Activated T-cell treated with anti-CD3 and anti-CD28 coated beads, Interleukin-2, amount 50 U/mL, for 24 hours (primary cell): Measurements from ENCODE around the gene ELMO1.

Experiments
- DNase-seq: peaks from one replicate; pipeline ENCODE4 v3.0.0-alpha.2; 2020
- H3K27ac Mint-ChIP-seq: 2 replicates; pipeline ENCODE4 v1.8.0; 2020; ENCODE audit warnings: mild to moderate bottlenecking, mixed read lengths
- H3K27me3 Mint-ChIP-seq: 2 replicates; pipeline ENCODE4 v1.8.0; 2020; ENCODE audit warnings: mixed read lengths
- H3K36me3 Mint-ChIP-seq: 2 replicates; pipeline ENCODE4 v1.8.0; 2020; ENCODE audit warnings: low read depth, mixed read lengths
- H3K4me1 Mint-ChIP-seq: 2 replicates; pipeline ENCODE4 v1.8.0; 2020; ENCODE audit warnings: low read depth, mixed read lengths
- H3K4me3 Mint-ChIP-seq: 2 replicates; pipeline ENCODE4 v1.8.0; 2020; ENCODE audit warnings: mild to moderate bottlenecking, moderate library complexity, mixed read lengths
- H3K9me3 Mint-ChIP-seq: 2 replicates; pipeline ENCODE4 v1.8.0; 2020; ENCODE audit warnings: mixed read lengths

The ELMO1 gene

GRCh38 chr7:36910859-36911258 lies 537.8 kb downstream of the ELMO1 start:
- H3K4me3 Mint-ChIP-seq, result no peak overlapping the region
- DNase-seq, result no peak
- H3K27me3 Mint-ChIP-seq, result no peaks in the 10 kb centered on the region
- no peak overlapping the region for H3K27ac Mint-ChIP-seq
- H3K4me1 Mint-ChIP-seq, result peaks cover 3% of the 10 kb centered on the region
- peaks cover 2% of the 10 kb centered on the region for H3K9me3 Mint-ChIP-seq
- peaks cover 70% of the 10 kb centered on the region for H3K36me3 Mint-ChIP-seq

- no peak overlapping the region for H3K4me3 Mint-ChIP-seq
- no peaks in the 10 kb centered on the region for H3K27me3 Mint-ChIP-seq
- H3K36me3 Mint-ChIP-seq, result peaks cover 68% of the 10 kb centered on the region
- peaks cover 2% of the 10 kb centered on the region for H3K9me3 Mint-ChIP-seq
- no peak for DNase-seq
- peaks cover under 1% of the 10 kb centered on the region for H3K4me1 Mint-ChIP-seq
- no peak overlapping the region for H3K27ac Mint-ChIP-seq
Measured at GRCh38 chr7:36910401-36910800, 538.3 kb downstream of the ELMO1 start.

GRCh38 chr7:36906956-36907635 lies 541.6 kb downstream of the ELMO1 start:
- Mint-ChIP-seq H3K27ac (no peak overlapping the region), H3K4me3 (no peak overlapping the region), H3K4me1 (peaks cover 3% of the 10 kb centered on the region), H3K9me3 (peaks cover 5% of the 10 kb centered on the region), H3K27me3 (no peaks in the 10 kb centered on the region), H3K36me3 (peaks cover 86% of the 10 kb centered on the region)
- DNase-seq, result no peak

GRCh38 chr7:36906448-36906847 lies 542.2 kb downstream of the ELMO1 start:
- Mint-ChIP-seq H3K9me3 (peaks cover 5% of the 10 kb centered on the region), H3K36me3 (peaks cover 87% of the 10 kb centered on the region), H3K4me3 (no peak overlapping the region), H3K27ac (no peak overlapping the region), H3K27me3 (no peaks in the 10 kb centered on the region), H3K4me1 (peaks cover 3% of the 10 kb centered on the region)
- no peak for DNase-seq

- Mint-ChIP-seq H3K4me3 (no peak overlapping the region), H3K36me3 (peaks cover 85% of the 10 kb centered on the region), H3K4me1 (peaks cover 3% of the 10 kb centered on the region), H3K9me3 (peaks cover 5% of the 10 kb centered on the region), H3K27me3 (no peaks in the 10 kb centered on the region), H3K27ac (no peak overlapping the region)
- DNase-seq, result no peak
Measured at GRCh38 chr7:36905841-36906240, 542.8 kb downstream of the ELMO1 start.

GRCh38 chr7:36904802-36905201 lies 543.9 kb downstream of the ELMO1 start:
- Mint-ChIP-seq H3K27ac (no peak overlapping the region), H3K27me3 (no peaks in the 10 kb centered on the region), H3K4me1 (peaks cover 3% of the 10 kb centered on the region), H3K36me3 (peaks cover 86% of the 10 kb centered on the region), H3K9me3 (peaks cover 5% of the 10 kb centered on the region), H3K4me3 (no peak overlapping the region)
- no peak for DNase-seq

GRCh38 chr7:36904101-36904500 lies 544.6 kb downstream of the ELMO1 start:
- H3K27me3 Mint-ChIP-seq, result no peaks in the 10 kb centered on the region
- peak overlapping the region; percentile 4 for H3K27ac Mint-ChIP-seq
- DNase-seq, result no peak
- peaks cover 3% of the 10 kb centered on the region for H3K4me1 Mint-ChIP-seq
- peaks cover 81% of the 10 kb centered on the region for H3K36me3 Mint-ChIP-seq
- no peak overlapping the region for H3K4me3 Mint-ChIP-seq
- peaks cover 4% of the 10 kb centered on the region for H3K9me3 Mint-ChIP-seq

GRCh38 chr7:36900988-36901710 lies 547.5 kb downstream of the ELMO1 start:
- H3K9me3 Mint-ChIP-seq, result peaks cover 3% of the 10 kb centered on the region
- no peak overlapping the region for H3K27ac Mint-ChIP-seq
- H3K27me3 Mint-ChIP-seq, result no peaks in the 10 kb centered on the region
- H3K4me1 Mint-ChIP-seq, result peaks cover 5% of the 10 kb centered on the region
- no peak for DNase-seq
- H3K36me3 Mint-ChIP-seq, result peaks cover 83% of the 10 kb centered on the region
- H3K4me3 Mint-ChIP-seq, result no peak overlapping the region

- Mint-ChIP-seq H3K9me3 (peaks cover 3% of the 10 kb centered on the region), H3K27ac (no peak overlapping the region), H3K4me1 (peaks cover 22% of the 10 kb centered on the region), H3K27me3 (no peaks in the 10 kb centered on the region), H3K36me3 (peaks cover 84% of the 10 kb centered on the region), H3K4me3 (no peak overlapping the region)
- DNase-seq, result no peak
Measured at GRCh38 chr7:36898186-36898585, 550.5 kb downstream of the ELMO1 start.

GRCh38 chr7:36896956-36897590 lies 551.6 kb downstream of the ELMO1 start:
- no peak for DNase-seq
- peak overlapping the region; percentile 15 for H3K27ac Mint-ChIP-seq
- H3K36me3 Mint-ChIP-seq, result peaks cover 84% of the 10 kb centered on the region
- H3K9me3 Mint-ChIP-seq, result no peaks in the 10 kb centered on the region
- H3K27me3 Mint-ChIP-seq, result no peaks in the 10 kb centered on the region
- H3K4me1 Mint-ChIP-seq, result peaks cover 19% of the 10 kb centered on the region
- no peak overlapping the region for H3K4me3 Mint-ChIP-seq

GRCh38 chr7:36896418-36896817 lies 552.2 kb downstream of the ELMO1 start:
- H3K27me3 Mint-ChIP-seq, result no peaks in the 10 kb centered on the region
- H3K4me1 Mint-ChIP-seq, result peaks cover 19% of the 10 kb centered on the region
- H3K4me3 Mint-ChIP-seq, result no peak overlapping the region
- no peak overlapping the region for H3K27ac Mint-ChIP-seq
- no peak for DNase-seq
- H3K36me3 Mint-ChIP-seq, result peaks cover 84% of the 10 kb centered on the region
- no peaks in the 10 kb centered on the region for H3K9me3 Mint-ChIP-seq

- Mint-ChIP-seq H3K9me3 (no peaks in the 10 kb centered on the region), H3K27ac (no peak overlapping the region), H3K27me3 (no peaks in the 10 kb centered on the region), H3K4me1 (peaks cover 19% of the 10 kb centered on the region), H3K4me3 (no peak overlapping the region), H3K36me3 (peaks cover 85% of the 10 kb centered on the region)
- DNase-seq, result no peak
Measured at GRCh38 chr7:36895192-36895591, 553.5 kb downstream of the ELMO1 start.

GRCh38 chr7:36894190-36894589 lies 554.5 kb downstream of the ELMO1 start:
- Mint-ChIP-seq H3K4me3 (no peak overlapping the region), H3K4me1 (peaks cover 19% of the 10 kb centered on the region), H3K36me3 (peaks cover 89% of the 10 kb centered on the region), H3K9me3 (no peaks in the 10 kb centered on the region), H3K27ac (peak overlapping the region; percentile 22), H3K27me3 (no peaks in the 10 kb centered on the region)
- no peak for DNase-seq

- Mint-ChIP-seq H3K4me3 (no peak overlapping the region), H3K9me3 (no peaks in the 10 kb centered on the region), H3K27ac (no peak overlapping the region), H3K36me3 (peaks cover 97% of the 10 kb centered on the region), H3K4me1 (peaks cover 7% of the 10 kb centered on the region), H3K27me3 (no peaks in the 10 kb centered on the region)
- no peak for DNase-seq
Measured at GRCh38 chr7:36889182-36889581, 559.5 kb downstream of the ELMO1 start.

GRCh38 chr7:36887969-36888368 lies 560.7 kb downstream of the ELMO1 start:
- Mint-ChIP-seq H3K4me1 (peaks cover 2% of the 10 kb centered on the region), H3K27ac (no peak overlapping the region), H3K4me3 (no peak overlapping the region), H3K36me3 (peaks cover 97% of the 10 kb centered on the region), H3K27me3 (no peaks in the 10 kb centered on the region), H3K9me3 (no peaks in the 10 kb centered on the region)
- no peak for DNase-seq
